Activated naive CD4-positive, alpha-beta T cell treated with anti-CD3 and anti-CD28 coated beads for 36 hours (primary cell): ENCODE measurements around the gene ZNF467. TPM values are rescaled to one million over a fixed set of nuclear protein-coding genes. Genes with fewer than 3 reads are reported as not detected.

Source experiments
- CTCF ChIA-PET: fragments of 350-600 bp; sonication (Branson Sonifier 250); formaldehyde crosslinking; loops from one replicate; lab custom pipeline; 2021; ENCODE audit warnings: antibody characterized with exemption; lab: Charles Lee
- DNase-seq: peaks from one replicate; pipeline ENCODE4 v3.0.0-alpha.2; 2020
- H3K27ac Mint-ChIP-seq: one replicate; pipeline ENCODE4 v1.8.0; 2021; ENCODE audit warnings: mild to moderate bottlenecking, mixed read lengths
- H3K27me3 Mint-ChIP-seq: one replicate; pipeline ENCODE4 v1.8.0; 2021; ENCODE audit warnings: low read depth, mixed read lengths
- H3K36me3 Mint-ChIP-seq: one replicate; pipeline ENCODE4 v1.8.0; 2021; ENCODE audit warnings: low read depth, mixed read lengths
- H3K4me1 Mint-ChIP-seq: one replicate; pipeline ENCODE4 v1.8.0; 2021; ENCODE audit warnings: low read depth, mixed read lengths
- H3K4me3 Mint-ChIP-seq: one replicate; pipeline ENCODE4 v1.8.0; 2021; ENCODE audit warnings: mild to moderate bottlenecking, moderate library complexity, mixed read lengths
- H3K9me3 Mint-ChIP-seq: one replicate; pipeline ENCODE4 v1.8.0; 2021; ENCODE audit warnings: mixed read lengths
- intact Hi-C: fragments of 100-400 bp; cut with micrococcal nuclease; formaldehyde crosslinking; loops from one replicate; pipeline ENCODE4 v1.15.1; 2023
- total RNA-seq, 2 experiments: library from RNA; stranded (reverse); gene quantifications; one replicate each; pipeline ENCODE4 v1.2.3, GENCODE V29; 2021

The ZNF467 gene
- total RNA-seq, 2 experiments from 2014 or later: 0.47 to 0.93 TPM

DNA sequence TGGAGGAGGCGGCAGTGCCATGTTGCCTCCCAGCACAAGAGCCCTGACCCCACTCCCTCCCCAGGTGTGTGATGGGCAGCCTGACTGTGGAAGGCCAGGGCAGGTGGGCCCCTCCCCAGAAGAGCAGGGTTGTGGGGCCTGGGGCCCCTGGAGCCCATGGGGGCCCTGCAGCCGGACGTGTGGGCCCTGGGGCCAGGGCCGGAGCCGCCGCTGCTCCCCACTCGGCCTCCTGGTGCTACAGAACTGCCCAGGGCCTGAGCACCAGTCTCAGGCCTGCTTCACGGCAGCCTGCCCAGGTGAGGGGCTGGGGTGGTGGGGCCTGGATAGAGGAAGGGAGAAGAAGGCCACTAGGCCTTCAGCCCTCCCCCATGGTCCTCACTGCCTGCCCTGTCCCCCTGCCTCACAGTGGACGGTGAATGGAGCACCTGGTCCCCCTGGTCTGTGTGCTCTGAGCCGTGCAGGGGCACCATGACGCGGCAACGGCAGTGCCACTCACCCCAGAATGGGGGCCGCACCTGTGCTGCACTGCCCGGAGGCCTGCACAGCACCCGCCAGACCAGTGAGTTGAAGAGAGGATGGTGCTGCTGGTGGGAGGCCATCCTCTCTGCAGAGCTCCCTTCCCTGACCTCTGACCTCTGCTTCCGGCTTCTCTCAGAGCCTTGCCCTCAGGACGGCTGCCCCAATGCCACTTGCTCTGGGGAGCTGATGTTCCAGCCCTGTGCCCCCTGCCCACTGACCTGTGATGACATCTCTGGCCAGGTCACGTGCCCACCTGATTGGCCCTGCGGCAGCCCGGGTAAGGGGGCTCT lies 18.2 kb upstream of the ZNF467 start:
- Mint-ChIP-seq H3K4me3 (no peak overlapping the region), H3K27ac (no peak overlapping the region), H3K4me1 (peaks cover 3% of the 10 kb centered on the region), H3K9me3 (no peaks in the 10 kb centered on the region), H3K27me3 (peaks cover 14% of the 10 kb centered on the region), H3K36me3 (no peaks in the 10 kb centered on the region)
- CTCF ChIA-PET: interaction anchor here (1.1 to 2.6 kb wide), 2 partner anchors 49 to 129 kb away, joined by 3 to 11 read pairs; no protein-coding TSS in a partner anchor
- intact Hi-C loops: loop anchor here (2.0 kb wide), 1 partner anchor 129 kb away; no protein-coding TSS in a partner anchor
- DNase-seq: no peak

DNA sequence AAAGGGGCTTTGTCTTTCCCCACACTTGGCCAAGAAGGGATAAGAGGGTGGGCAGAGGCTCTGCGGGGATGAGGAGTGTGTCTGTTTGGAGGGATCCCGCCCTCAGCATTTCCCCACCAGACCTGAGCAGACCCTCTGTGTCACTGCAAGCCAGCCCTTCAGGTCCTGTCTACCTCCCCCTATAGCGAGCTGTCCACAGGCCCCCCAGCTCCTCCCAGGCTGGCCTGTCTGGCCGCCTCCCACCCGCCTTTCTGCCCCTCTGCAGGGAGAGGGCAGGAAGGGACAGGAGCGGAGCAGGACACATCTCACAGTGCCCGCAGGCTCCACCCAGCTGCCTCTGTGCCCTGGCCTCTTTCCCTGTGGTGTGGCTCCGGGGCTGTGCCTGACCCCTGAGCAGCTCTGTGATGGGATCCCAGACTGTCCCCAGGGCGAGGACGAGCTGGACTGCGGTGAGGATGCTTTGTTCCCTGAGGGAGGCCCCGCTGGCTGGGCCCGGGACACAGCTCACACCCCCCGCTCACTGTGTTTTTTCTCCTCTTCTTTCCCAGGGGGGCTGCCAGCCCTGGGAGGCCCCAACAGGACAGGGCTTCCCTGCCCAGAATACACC lies 17.5 kb upstream of the ZNF467 start:
- Mint-ChIP-seq H3K4me3 (no peak overlapping the region), H3K9me3 (no peaks in the 10 kb centered on the region), H3K27ac (no peak overlapping the region), H3K4me1 (peaks cover 3% of the 10 kb centered on the region), H3K36me3 (no peaks in the 10 kb centered on the region), H3K27me3 (peaks cover 14% of the 10 kb centered on the region)
- CTCF ChIA-PET: interaction anchor here (1.6 to 2.6 kb wide), 2 partner anchors 22 to 128 kb away, joined by 3 to 11 read pairs; no protein-coding TSS in a partner anchor
- DNase-seq: no peak
- intact Hi-C loops: loop anchor here (2.0 kb wide), 1 partner anchor 128 kb away; no protein-coding TSS in a partner anchor

DNA sequence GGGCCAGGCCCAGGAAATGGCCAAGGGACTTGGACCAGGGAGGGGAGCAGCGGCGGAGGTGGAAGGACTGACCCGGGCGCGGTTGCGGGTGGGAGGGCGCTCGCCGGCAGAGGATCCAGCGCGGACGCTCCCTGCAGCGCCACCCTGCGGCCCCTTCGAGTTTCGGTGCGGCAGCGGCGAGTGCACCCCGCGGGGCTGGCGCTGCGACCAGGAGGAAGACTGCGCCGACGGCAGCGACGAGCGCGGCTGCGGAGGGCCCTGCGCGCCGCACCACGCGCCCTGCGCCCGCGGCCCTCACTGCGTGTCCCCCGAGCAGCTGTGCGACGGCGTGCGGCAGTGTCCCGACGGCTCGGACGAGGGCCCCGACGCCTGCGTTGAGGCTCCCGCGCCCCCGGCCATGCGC lies 16.8 kb upstream of the ZNF467 start:
- CTCF ChIA-PET: interaction anchor here (1.6 to 2.6 kb wide), 2 partner anchors 23 to 127 kb away, joined by 3 to 11 read pairs; no protein-coding TSS in a partner anchor
- DNase-seq: peak; percentile 57
- intact Hi-C loops: loop anchor here (2.0 kb wide), 1 partner anchor 127 kb away; no protein-coding TSS in a partner anchor
- no peaks in the 10 kb centered on the region for H3K9me3 Mint-ChIP-seq
- H3K27ac Mint-ChIP-seq: no peak overlapping the region
- H3K4me3 Mint-ChIP-seq: no peak overlapping the region
- H3K4me1 Mint-ChIP-seq: peaks cover 3% of the 10 kb centered on the region
- H3K36me3 Mint-ChIP-seq: no peaks in the 10 kb centered on the region
- peaks cover 14% of the 10 kb centered on the region for H3K27me3 Mint-ChIP-seq

DNA sequence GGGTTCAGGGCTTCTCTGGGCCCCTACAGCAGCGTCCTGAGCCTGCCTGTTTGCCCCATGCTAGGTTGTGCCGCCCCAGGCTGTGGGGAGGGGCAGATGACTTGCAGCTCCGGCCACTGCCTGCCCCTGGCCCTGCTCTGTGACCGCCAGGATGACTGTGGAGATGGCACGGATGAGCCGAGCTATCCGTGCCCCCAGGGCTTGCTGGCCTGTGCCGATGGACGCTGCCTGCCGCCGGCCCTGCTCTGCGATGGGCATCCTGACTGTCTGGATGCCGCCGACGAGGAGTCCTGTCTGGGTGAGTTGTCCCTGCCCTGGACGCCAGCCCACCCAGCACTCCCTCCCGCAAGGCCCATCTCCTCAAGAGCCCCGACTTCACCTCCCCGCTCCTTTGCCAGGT lies 15.7 kb upstream of the ZNF467 start:
- CTCF ChIA-PET: interaction anchor here (2.6 kb wide), 1 partner anchor 126 kb away, joined by 11 read pairs; no protein-coding TSS in a partner anchor
- no peaks in the 10 kb centered on the region for H3K36me3 Mint-ChIP-seq
- H3K27me3 Mint-ChIP-seq: peaks cover 14% of the 10 kb centered on the region
- H3K9me3 Mint-ChIP-seq: no peaks in the 10 kb centered on the region
- H3K4me3 Mint-ChIP-seq: no peak overlapping the region
- H3K4me1 Mint-ChIP-seq: peaks cover 3% of the 10 kb centered on the region
- H3K27ac Mint-ChIP-seq: no peak overlapping the region
- DNase-seq: no peak
- intact Hi-C loops: no loop called here

DNA sequence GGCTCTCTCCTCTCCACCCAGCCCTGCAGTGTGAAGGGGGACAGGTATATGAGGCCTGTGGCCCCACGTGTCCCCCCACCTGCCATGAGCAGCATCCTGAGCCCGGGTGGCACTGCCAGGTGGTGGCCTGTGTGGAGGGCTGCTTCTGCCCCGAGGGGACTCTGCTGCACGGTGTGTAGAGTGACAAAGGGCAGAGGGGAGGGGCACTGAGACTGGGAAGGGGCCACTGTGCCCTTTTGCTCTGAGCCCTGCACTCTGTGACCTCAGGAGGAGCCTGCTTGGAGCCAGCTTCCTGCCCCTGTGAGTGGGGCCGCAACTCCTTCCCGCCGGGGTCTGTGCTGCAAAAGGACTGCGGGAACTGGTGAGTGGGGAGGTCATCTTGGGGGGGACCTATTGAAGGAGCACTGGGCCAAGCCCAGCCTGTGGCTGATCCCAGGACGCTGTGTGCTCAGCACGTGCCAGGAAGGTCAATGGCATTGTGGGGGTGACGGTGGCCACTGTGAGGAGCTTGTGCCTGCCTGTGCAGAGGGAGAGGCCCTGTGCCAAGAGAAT lies 15.0 kb upstream of the ZNF467 start:
- Mint-ChIP-seq H3K4me3 (no peak overlapping the region), H3K9me3 (no peaks in the 10 kb centered on the region), H3K27me3 (peaks cover 14% of the 10 kb centered on the region), H3K36me3 (no peaks in the 10 kb centered on the region), H3K27ac (no peak overlapping the region), H3K4me1 (peaks cover 3% of the 10 kb centered on the region)
- intact Hi-C loops: no loop called here
- CTCF ChIA-PET: interaction anchor here (0.9 to 1.1 kb wide), 2 partner anchors 10 to 47 kb away, joined by 3 read pairs; no protein-coding TSS in a partner anchor
- DNase-seq: no peak

DNA sequence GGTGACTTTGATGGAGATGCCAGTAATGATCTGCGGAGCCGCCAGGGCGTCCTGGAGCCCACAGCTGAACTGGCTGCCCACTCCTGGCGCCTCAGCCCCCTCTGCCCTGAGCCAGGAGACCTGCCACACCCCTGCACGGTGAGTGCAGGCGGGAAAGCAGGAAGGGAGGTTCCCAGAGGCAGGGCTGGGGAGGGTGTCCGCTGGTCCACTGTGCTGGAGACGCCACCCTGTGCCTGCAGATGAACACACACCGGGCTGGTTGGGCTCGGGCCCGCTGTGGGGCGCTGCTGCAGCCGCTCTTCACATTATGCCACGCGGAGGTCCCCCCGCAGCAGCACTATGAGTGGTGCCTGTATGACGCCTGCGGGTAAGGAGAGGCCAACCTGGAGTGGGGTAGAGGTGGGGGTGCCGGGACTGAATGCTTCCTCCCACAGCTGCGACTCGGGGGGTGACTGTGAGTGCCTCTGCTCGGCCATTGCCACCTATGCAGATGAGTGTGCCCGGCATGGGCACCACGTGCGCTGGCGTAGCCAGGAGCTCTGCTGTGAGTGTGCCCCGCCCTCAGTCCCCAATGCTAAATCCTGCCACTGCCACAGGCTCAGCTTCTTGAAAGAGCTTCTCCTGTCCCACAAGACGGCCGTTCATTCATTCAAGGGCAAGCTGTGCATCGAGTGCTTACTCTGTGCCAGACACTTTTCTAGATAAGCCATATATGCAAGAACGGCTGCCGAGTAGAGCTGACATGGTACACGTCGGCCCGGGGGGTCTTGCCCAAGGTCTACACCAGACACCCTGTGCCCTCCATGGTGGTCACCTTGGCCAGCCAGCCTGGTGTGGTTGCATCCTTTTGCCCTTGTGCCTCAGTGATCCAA lies 14.3 kb upstream of the ZNF467 start:
- CTCF ChIA-PET: interaction anchor here (0.6 to 1.1 kb wide), 3 partner anchors 9 to 165 kb away, joined by 3 read pairs; no protein-coding TSS in a partner anchor

DNA sequence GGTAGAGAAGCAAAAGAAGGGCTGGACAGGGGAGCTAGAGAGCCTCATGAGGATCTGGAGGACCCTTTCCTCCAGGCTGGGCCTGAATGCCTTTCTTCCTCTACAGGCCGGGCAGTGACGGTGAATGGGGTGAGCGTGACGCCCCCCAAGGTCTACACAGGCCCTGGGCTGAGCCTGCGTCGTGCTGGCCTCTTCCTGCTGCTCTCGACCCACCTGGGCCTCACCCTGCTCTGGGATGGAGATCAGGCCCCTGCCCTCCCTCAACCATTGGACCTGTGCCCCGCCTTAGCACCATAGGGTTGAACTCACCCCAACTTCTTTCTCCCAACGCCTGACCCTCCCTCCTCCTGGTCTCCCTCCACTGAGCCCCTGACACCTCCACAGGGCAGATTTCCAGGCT lies 12.6 kb upstream of the ZNF467 start:
- Mint-ChIP-seq H3K27ac (no peak overlapping the region), H3K9me3 (no peaks in the 10 kb centered on the region), H3K27me3 (peaks cover 12% of the 10 kb centered on the region), H3K36me3 (no peaks in the 10 kb centered on the region), H3K4me1 (peaks cover 3% of the 10 kb centered on the region), H3K4me3 (no peak overlapping the region)
- CTCF ChIA-PET: no interaction called here
- intact Hi-C loops: no loop called here
- no peak for DNase-seq

More for the DNA sequence above, 14.3 kb upstream of the ZNF467 start:
- H3K4me1 Mint-ChIP-seq: peaks cover 3% of the 10 kb centered on the region
- no peak overlapping the region for H3K4me3 Mint-ChIP-seq
- no peaks in the 10 kb centered on the region for H3K9me3 Mint-ChIP-seq
- no peak overlapping the region for H3K27ac Mint-ChIP-seq
- intact Hi-C loops: no loop called here
- no peaks in the 10 kb centered on the region for H3K36me3 Mint-ChIP-seq
- peaks cover 14% of the 10 kb centered on the region for H3K27me3 Mint-ChIP-seq
- peak; percentile 29 for DNase-seq

DNA sequence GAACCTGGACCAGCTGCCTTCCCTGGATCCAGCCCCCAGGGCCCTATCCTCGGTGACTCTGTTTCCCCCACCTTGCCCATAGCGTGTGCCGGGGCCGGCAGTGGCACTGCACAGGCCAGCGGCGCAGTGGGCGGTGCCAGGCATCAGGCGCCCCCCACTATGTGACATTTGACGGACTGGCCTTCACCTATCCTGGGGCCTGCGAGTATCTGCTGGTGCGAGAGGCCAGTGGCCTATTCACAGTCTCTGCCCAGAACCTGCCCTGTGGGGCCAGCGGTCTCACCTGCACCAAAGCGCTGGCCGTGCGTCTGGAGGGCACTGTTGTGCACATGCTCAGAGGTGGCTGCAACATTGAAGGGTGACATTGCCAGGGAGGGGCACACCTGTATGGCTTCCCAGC lies 12.0 kb upstream of the ZNF467 start:
- Mint-ChIP-seq H3K27ac (no peak overlapping the region), H3K9me3 (no peaks in the 10 kb centered on the region), H3K4me3 (no peak overlapping the region), H3K27me3 (peaks cover 10% of the 10 kb centered on the region), H3K36me3 (no peaks in the 10 kb centered on the region), H3K4me1 (peaks cover 3% of the 10 kb centered on the region)
- no peak for DNase-seq
- intact Hi-C loops: no loop called here
- CTCF ChIA-PET: interaction anchor here (1.5 kb wide), 1 partner anchor 15 kb away, joined by 3 read pairs; no protein-coding TSS in a partner anchor

DNA sequence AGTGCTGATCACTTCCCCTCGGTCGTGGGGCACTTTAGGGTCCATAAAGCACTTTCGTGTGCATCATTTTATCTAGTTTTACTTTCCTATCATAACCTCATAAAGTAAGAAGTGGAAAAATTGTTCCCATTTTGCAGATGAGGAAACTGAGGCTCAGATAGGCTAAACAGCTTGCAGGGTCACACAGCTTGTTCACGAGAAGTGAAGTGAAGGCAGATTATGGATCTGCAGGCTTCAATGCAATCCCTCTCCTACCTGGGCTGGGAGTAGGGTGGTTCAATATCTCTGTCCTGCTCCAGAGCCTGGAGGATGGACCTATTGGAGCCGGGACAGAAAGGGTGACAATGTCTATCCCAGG lies 10.8 kb upstream of the ZNF467 start:
- DNase-seq: no peak
- H3K36me3 Mint-ChIP-seq: no peaks in the 10 kb centered on the region
- intact Hi-C loops: no loop called here
- CTCF ChIA-PET: interaction anchor here (0.6 to 1.5 kb wide), 3 partner anchors 9 to 16 kb away, joined by 3 read pairs; no protein-coding TSS in a partner anchor
- H3K4me1 Mint-ChIP-seq: no peaks in the 10 kb centered on the region
- peaks cover 4% of the 10 kb centered on the region for H3K27me3 Mint-ChIP-seq
- H3K27ac Mint-ChIP-seq: no peak overlapping the region
- H3K4me3 Mint-ChIP-seq: no peak overlapping the region
- H3K9me3 Mint-ChIP-seq: no peaks in the 10 kb centered on the region

DNA sequence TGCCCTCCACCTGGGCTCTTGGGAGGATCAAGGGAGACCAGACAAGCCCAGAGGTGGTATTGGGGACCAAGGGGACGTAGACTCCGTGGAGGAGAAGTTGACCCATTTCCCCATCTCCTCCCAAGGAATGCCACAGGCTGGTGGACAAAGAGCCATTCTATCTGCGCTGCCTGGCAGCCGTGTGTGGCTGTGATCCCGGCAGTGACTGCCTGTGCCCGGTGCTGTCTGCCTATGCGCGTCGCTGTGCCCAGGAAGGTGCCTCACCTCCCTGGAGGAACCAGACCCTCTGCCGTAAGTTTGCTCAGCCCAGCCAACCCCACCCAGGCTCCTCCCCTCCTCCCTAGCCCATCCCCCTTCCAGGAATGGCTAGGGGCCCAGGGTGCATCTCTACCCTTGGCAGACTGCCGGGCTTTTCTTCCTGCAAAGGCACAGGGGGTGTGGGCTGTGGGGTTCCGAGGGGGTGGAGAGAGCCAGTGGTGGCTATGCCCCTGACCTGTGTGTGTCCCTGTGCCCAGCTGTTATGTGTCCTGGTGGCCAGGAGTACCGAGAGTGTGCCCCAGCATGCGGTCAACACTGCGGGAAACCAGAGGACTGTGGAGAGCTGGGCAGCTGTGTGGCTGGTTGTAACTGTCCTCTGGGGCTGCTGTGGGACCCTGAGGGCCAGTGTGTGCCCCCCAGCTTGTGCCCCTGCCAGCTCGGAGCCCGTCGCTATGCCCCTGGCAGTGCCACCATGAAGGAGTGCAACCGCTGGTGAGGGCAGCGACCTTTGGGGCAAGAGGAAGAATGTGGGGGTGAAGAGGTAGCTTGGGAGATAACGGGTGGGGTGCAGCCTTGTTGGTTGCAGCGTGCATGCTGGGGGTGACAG lies 10.2 kb upstream of the ZNF467 start:
- DNase-seq: no peak
- no peak overlapping the region for H3K4me3 Mint-ChIP-seq
- no peak overlapping the region for H3K27ac Mint-ChIP-seq
- intact Hi-C loops: no loop called here
- no peaks in the 10 kb centered on the region for H3K9me3 Mint-ChIP-seq
- H3K4me1 Mint-ChIP-seq: no peaks in the 10 kb centered on the region
- CTCF ChIA-PET: interaction anchor here (0.6 to 1.5 kb wide), 3 partner anchors 9 to 17 kb away, joined by 3 read pairs; no protein-coding TSS in a partner anchor
- no peaks in the 10 kb centered on the region for H3K36me3 Mint-ChIP-seq
- peaks cover 1% of the 10 kb centered on the region for H3K27me3 Mint-ChIP-seq
